ENCODE data around the gene CLEC4M.
A peak's percentile ranks its signal among the peaks of the same experiment; 100 is the strongest.
"Not testable (repeated sequence)": the region's sequence is repeated elsewhere in the genome, so short reads cannot be mapped to it uniquely, and the experiment has no call there.

Gene CLEC4M

GRCh38 chr19:7778081-7778480 is 15.0 kb downstream of the CLEC4M start:
- no peak for DNase-seq

GRCh38 chr19:7779631-7780486 is 16.8 kb downstream of the CLEC4M start:
- no peak for DNase-seq

GRCh38 chr19:7781157-7781556 is 18.1 kb downstream of the CLEC4M start:
- no peak for DNase-seq

GRCh38 chr19:7783991-7784423 is 21.0 kb downstream of the CLEC4M start:
- no peak for DNase-seq

DNA sequence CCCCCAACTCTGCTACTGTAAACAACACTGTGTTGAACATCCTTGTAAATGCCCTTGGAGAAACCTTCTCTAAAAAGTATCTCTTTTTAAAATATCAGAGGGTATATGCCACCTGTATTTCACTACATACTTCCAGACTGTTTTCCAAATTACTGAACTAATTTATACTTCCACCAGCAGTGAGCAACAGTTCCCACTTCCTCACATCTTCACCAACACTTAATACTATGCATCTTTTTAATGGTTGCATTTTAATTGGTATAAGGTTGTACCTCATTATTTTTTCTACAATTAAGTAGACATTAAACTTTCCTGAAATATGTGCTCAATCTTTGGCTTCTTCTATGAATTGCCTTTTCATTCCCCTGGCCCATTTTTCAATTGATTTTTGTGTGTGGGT is 21.8 kb downstream of the CLEC4M start:
- DNase-seq = no peak

DNA sequence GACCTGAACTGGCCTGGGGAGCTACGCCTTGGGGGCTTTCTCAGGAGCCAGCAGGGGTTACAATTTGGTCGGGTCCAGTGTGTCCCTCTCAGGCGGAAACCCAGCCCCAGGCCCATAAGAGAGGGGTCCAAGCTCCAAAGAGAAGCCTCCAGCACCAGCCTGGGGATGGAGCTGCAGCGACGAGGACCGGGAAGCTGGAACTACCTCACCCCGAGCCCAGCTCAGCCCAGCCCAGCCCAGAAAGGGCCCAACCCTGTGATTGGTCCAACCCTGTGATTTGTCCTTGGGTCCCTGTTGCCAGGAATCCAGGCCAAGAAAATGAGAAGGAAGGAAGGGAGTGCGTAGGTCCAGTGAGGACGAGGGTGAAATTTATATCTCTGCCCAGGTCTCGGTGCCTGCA is 24.1 kb downstream of the CLEC4M start:
- no peak for DNase-seq

DNA sequence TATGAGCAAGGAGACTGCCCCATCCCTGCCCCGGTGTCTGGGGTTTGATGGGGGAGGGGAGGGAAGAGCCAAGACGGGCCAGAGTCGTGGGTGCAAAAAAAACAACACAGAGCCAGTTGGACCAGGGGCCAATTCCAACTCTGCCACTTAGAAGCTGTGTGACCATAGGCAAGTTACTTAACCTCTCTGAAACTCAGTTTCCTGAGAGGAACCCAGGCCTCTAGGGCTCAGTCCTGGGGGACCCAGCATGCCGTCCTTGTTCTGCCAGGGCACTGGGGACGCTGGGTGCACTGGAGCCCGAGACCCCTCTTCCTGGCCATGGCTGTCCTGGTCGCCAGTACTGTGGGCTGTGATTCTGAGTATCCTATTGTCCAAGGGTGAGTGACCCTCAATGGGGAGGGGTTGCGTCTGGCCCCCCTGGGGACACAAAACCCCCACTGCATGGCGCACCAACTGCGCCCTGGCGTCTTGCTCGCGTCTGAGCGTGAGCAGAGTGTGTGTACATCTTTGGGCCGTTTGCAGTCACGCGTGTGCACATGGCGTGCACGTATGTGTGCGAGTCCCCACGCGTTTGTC is 24.6 kb downstream of the CLEC4M start:
- DNase-seq = no peak

- DNase-seq = no peak
Measured at GRCh38 chr19:7788178-7788932, 25.3 kb downstream of the CLEC4M start.

DNA sequence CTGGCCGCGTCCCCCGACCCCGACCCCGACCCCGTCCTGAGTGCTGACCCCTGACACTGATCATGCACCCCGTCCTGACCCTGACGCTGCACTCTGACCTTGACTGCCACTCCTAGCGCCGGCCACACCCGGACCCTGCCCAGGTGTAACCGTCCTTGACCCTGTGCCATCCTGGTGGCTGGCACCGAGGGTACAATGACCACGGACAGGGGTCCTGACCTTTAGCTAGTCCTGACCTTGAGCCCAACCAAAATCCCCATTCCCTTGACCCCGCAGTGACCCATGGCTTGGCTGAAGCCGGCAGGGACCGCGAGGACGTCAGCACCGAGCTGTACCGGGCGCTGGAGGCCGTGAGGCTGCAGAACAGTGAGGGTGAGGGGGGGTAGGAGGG is 25.9 kb downstream of the CLEC4M start:
- no peak for DNase-seq

DNA sequence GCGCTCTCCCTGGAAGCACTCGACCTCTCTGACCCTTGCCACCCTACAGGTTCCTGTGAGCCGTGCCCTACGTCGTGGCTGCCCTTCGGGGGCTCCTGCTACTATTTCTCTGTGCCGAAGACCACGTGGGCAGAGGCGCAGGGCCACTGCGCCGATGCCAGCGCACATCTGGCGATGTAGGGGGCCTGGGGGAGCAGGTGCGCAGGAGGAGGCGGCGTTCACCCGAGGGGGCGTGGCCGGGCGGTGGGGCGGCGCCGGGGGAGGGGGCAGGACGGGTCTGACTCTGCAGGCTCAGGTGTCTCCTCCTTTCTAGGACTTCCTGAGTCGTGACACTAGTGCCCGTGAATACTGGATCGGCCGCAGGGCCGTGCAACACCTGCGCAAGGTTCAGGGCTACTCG is 26.4 kb downstream of the CLEC4M start:
- no peak for DNase-seq

GRCh38 chr19:7790416-7790815 is 27.4 kb downstream of the CLEC4M start:
- no peak for DNase-seq

DNA sequence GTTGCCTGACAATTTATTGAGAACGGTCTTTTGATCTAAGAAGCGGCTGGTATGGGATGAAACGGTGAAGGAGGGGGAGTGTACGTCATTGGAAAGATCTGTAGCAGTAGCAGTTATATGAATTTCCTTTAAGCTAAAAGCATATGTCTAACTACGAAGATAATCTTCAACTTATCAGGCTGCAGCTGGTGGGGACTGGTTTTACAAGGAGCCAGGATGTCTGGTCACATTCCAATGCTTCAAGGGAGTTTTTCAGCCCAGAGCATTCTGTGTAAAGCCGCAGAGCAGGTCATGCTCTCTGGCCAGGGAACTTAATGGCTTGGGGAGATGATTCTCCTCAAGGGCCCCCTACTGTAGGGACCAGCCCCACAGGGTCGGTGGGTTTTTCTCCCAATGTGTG is 29.2 kb downstream of the CLEC4M start:
- DNase-seq = no peak

GRCh38 chr19:7792701-7793100 is 29.7 kb downstream of the CLEC4M start:
- DNase-seq = not testable (repeated sequence)

DNA sequence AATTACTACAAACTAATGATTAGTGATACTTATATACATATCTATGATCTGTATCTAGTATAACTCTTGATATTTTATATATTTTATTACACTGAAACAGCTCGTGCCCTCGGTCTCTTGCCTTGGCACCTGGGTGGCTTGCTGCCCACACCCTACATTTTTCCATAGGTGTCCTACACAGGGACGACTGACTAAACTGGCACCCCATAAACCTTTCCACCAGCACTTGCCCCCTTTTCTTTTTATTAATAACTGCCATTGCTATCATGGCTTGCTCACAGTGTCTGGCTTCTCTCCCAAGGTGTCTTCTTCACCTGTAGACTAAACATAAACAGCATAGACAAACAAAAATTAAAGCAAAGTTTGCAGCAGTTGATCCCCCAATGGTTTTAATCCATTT is 30.4 kb downstream of the CLEC4M start:
- DNase-seq = no peak

GRCh38 chr19:7795555-7796161 is 32.6 kb downstream of the CLEC4M start:
- DNase-seq = no peak

DNA sequence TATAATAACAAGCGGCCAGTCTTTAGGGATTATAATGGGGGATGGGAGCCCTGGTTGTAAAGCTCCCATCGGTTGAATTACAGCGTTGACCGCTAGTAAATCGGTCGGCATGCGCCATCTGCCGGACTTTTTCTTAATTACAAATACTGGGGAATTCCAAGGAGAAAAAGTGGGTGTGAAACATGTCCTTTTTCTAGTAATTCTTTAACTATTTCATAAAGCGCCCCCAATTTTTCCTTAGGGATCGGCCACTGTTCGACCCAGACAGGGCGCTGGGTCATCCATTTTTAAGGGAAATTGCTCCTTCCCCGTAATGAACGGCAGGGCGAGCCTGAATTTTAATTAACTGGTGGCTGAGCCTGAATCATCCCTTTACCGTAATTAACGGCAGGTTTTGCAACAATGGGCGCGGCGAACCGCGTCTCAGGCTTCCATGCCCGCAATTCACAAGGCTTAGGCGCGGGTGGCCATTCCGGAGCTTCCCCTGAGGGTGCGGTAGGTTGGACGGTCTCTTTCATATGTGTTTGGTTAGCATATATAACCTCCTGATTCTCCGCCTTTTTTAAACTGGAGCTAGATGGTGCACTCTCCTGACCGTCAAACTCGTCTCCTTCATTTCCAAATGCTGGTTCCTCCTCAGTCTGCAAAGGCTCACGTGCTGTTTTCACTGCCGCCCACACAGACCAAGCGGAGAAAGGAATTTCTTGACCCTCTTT is 36.8 kb downstream of the CLEC4M start:
- peak; percentile 9 for DNase-seq

DNA sequence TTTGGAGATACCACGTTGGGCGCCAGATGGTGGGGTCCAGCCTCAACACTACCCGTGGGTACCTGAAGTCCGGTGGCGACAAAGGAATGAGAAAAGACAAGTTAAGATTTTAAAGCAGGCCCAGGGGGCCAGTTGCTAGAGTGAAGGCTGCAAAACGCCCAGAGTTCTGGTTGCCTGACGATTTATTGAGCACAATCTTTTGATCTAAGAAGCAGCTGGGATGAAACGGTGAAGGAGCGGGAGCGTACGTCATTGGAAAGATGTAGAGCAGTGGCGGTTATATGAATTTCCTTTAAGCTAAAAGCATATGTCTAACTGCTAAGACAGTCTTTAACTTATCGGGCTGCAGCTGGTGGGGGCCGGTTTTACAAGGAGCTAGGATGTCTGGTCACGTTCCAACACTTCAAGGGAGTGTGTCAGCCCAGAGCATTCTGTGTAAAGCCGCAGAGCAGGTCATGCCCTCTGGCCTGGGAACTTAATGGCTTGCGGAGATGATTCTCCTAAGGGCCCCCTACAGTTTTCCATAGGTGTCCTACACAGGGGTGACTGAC is 38.1 kb downstream of the CLEC4M start:
- no peak for DNase-seq

DNA sequence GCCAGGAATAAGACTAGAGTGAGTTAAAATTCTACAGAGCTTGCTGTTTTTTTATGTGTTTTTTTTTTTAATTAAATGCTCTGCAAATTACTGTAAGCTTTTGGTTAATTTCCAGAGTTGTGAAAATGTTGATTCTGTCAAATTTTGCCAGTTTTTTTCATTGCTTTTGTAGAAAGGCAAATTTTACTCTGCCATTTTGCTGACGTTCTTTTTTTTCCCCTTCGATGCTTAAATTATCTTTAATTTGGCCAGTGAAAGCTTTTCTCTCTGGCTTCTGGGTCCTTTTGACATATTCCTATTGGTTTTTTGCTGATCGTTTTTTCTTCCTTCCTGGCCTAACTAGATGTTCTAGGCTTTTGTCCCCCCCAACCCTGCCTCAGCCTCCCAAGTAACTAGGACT is 43.2 kb downstream of the CLEC4M start:
- no peak for DNase-seq

DNA sequence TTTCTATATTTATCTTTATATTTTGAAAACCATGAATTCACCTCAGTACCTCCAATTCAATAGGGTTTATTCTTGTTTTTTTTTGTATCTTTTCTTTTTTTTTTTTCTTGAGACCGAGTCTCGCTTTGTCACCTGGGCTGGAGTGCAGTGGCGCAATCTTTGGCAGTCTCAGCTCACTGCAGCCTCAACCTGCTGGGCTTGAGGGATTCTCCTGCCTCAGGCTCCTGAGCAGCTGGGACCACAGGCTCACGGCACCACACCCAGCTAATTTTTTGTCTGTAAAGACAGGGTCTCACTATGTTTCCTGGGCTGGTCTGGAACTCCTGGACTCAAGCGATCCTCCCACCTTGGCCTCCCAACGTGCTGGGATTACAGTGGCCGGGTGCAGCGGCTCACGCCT is 43.8 kb downstream of the CLEC4M start:
- no peak for DNase-seq

DNA sequence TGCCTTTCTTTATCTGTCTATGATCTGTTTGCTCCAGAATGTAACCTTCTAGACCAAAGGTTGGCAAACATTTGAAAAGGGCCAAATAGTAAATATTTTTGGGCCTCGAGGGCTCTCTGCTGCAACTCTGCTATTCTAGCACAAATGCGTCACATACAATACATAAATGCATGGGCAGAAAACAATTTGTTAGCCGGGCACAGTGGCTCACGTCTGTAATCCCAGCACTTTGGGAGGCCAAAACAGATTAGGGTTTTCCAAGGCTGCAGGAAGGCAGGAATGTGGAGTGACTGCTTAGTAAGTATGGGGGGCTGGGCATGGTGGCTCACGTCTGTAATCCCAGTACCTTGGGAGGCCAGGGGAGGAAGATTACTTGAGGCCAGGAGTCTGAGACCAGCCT is 45.1 kb downstream of the CLEC4M start:
- no peak for DNase-seq

DNA sequence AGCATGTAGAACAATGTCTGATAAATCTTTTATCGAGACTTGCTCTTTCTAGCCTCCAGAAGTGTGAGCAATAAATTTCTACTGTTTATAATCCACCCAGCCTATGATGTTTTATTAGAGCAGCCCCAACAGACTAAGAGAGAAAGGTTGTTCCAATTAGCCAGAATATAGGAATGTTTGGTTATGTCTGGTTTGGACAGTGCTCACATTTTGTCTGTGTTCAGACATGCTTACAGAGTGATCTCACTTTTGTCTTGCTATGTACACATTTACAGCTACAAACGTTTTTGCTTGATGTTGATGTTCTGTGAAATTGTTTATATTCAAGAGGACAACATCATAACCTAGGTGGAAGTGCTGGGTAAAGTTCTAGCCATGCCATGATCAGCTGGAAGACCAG is 48.9 kb downstream of the CLEC4M start:
- DNase-seq = no peak

- DNase-seq = no peak
Measured at GRCh38 chr19:7815325-7815724, 52.3 kb downstream of the CLEC4M start.

DNA sequence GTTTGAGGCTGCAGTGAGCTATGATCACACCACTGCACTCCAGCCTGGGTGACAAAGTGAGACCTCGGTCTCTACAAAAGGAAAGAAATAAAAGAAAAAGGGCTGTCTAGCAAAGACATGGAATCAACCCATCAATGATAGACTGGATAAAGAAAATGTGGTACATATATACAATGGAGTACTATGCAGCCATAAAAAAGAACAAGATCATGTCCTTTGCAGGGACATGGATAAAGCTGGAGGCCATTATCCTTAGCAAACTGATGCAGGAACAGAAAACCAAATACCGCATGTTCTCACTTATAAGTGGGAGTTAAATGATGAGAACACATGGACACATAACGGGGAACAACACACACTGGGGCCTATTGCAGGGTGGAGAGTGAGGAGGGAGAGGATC is 53.0 kb downstream of the CLEC4M start:
- DNase-seq = not testable (repeated sequence)

Measured in NCI-H1436 treated with DMSO at 0.1 percent for 48 hours (cell line).